Mucosa of stomach (tissue), 1 donor: Measurements from ENCODE around the gene LZTS3.
"Not testable (repeated sequence)": the region's sequence is repeated elsewhere in the genome, so short reads cannot be mapped to it uniquely, and the experiment has no call there.

Source experiments
- H3K27me3 ChIP-seq: one replicate; pipeline ENCODE4 v1.7.0; 2013; ENCODE audit warnings: mild to moderate bottlenecking, low read length; ENCODE audit not compliant: control insufficient read depth, insufficient read depth
- H3K36me3 ChIP-seq: one replicate; pipeline ENCODE4 v1.7.0; 2013; ENCODE audit warnings: low read length; ENCODE audit not compliant: control insufficient read depth, insufficient read depth
- H3K4me1 ChIP-seq: one replicate; pipeline ENCODE4 v1.7.0; 2013; ENCODE audit warnings: mild to moderate bottlenecking, low read length; ENCODE audit not compliant: control insufficient read depth, insufficient read depth
- H3K4me3 ChIP-seq: one replicate; pipeline ENCODE4 v1.7.0; 2013; ENCODE audit warnings: low read length
- H3K9ac ChIP-seq: one replicate; pipeline ENCODE4 v1.7.0; 2013; ENCODE audit warnings: mild to moderate bottlenecking, low read length, moderate library complexity
- H3K9me3 ChIP-seq: one replicate; pipeline ENCODE4 v1.7.0; 2013; ENCODE audit warnings: mild to moderate bottlenecking, low read length, moderate library complexity; ENCODE audit not compliant: control insufficient read depth
- donor health status: Pancreatic carcinoma.

The LZTS3 gene

DNA sequence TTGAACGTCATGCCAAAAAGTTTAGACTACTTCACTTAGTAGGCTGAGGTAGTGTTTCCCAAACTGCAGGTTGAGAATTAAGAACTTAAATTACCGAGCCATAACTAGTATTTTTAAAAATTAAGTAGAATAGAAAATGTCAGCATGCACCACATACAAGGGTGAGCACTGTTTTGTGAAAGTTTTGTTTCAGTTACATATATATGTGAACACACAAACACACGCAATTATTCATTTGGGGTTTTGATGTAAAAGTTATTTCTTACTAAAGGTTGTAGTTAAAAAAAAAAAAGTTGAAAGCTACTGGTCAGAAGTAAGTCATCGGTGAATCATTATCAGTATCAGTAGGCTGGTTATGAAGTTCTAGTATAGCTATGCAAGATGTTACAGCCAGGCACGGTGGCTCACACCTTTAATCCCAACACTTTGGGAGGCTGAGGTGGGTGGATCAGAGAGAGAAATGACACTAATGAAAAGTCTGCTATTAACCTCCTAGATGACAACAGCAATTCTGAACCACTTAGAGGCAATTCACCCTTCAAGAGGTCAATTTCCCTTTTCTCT lies 37.8 kb downstream of the LZTS3 start:
- no peaks in the 10 kb centered on the region for H3K36me3 ChIP-seq
- H3K4me1 ChIP-seq, result no peaks in the 10 kb centered on the region
- H3K9me3 ChIP-seq, result no peaks in the 10 kb centered on the region
- no peak overlapping the region for H3K4me3 ChIP-seq
- H3K9ac ChIP-seq, result no peak overlapping the region
- no peaks in the 10 kb centered on the region for H3K27me3 ChIP-seq

DNA sequence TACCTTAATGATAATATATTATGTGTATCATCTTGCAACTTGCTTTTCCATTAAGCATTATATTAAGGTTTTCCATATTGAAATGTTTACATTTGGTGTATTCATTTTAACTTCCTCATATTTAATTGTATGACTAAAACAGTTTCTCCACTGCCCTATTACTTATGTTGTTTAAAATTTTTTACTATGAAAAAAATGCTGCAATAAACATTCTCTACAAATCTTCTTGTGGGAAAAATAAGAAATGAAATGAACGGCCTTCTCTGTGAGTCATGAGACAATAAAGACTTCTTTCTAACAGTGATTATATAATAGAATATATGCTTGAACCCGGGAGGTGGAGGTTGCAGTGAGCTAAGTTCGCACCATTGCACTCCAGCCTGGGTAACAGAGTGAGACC lies 39.2 kb downstream of the LZTS3 start:
- no peak overlapping the region for H3K4me3 ChIP-seq
- no peaks in the 10 kb centered on the region for H3K9me3 ChIP-seq
- no peaks in the 10 kb centered on the region for H3K36me3 ChIP-seq
- no peaks in the 10 kb centered on the region for H3K27me3 ChIP-seq
- H3K4me1 ChIP-seq, result no peaks in the 10 kb centered on the region
- no peak overlapping the region for H3K9ac ChIP-seq

DNA sequence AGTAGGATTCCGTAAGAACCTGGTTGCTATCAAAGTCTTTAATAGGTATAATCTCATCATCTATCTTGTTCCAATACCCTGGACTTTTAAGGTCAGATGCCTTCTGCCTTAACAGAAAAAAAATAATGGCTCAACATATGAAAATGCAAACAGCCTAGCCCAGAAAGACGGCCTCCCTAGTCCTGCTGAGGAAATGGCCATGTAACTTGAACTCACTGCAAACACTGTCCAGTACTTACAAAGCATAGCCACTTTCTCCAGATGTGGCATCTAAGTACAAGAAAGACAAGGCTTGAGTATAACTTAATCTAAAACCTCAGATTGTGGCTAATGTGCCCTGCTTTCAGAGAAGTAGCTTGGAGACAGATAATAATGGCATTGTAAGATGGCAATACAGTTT lies 40.2 kb downstream of the LZTS3 start:
- no peaks in the 10 kb centered on the region for H3K9me3 ChIP-seq
- no peak overlapping the region for H3K9ac ChIP-seq
- H3K4me1 ChIP-seq, result no peaks in the 10 kb centered on the region
- H3K4me3 ChIP-seq, result no peak overlapping the region
- H3K36me3 ChIP-seq, result no peaks in the 10 kb centered on the region
- H3K27me3 ChIP-seq, result no peaks in the 10 kb centered on the region

DNA sequence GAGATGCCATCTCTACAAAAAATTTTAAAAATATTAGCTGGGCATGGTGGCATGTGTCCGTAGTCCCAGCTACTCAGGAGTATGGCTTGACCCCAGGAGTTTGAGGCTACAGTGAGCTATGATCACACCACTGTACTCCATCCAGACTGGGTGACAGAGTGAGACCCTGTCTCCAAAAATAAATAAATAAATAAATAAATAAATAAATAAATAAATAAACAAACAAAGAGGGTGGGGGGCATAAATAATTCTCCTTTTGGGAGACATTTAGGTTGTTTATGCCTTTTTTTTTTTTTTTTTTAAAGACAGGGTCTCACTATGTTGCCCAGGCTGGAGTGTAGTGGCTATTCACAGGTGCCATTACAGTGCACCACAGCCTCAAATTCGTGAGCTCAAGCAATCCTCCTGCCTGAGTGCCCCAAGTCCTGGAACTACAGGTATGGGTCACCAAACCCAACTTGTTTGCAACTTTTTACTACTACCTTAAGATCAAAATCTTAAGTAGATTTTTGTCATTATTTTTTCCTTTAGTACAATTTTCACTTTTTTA lies 43.2 kb downstream of the LZTS3 start:
- Histone ChIP-seq H3K9me3 (no peaks in the 10 kb centered on the region), H3K27me3 (no peaks in the 10 kb centered on the region), H3K9ac (no peak overlapping the region), H3K36me3 (no peaks in the 10 kb centered on the region), H3K4me1 (no peaks in the 10 kb centered on the region), H3K4me3 (no peak overlapping the region)

DNA sequence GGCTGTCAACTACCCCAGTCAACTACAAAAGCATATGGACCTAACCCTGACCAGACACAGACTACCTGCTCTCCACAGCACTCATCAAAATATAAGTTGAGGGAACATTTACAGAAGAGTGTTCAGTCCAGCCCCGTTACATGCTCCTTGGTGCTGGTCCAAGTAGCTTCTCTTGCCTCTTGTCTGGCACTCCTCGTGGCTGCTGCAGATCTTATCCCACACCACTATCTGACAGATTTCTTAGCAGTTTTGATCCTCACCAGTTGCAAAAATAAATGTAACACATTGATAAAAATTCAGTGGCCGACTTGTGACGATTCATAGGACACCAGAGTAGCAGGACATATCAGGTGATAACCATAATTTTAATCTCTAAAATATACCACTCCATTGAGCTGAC lies 44.3 kb downstream of the LZTS3 start:
- H3K4me3 ChIP-seq, result no peak overlapping the region
- no peaks in the 10 kb centered on the region for H3K27me3 ChIP-seq
- H3K9ac ChIP-seq, result no peak overlapping the region
- H3K36me3 ChIP-seq, result no peaks in the 10 kb centered on the region
- H3K9me3 ChIP-seq, result no peaks in the 10 kb centered on the region
- no peaks in the 10 kb centered on the region for H3K4me1 ChIP-seq

GRCh38 chr20:3128275-3128984 lies 44.9 kb downstream of the LZTS3 start:
- no peaks in the 10 kb centered on the region for H3K27me3 ChIP-seq
- H3K9me3 ChIP-seq, result no peaks in the 10 kb centered on the region
- H3K4me3 ChIP-seq, result no peak overlapping the region
- H3K4me1 ChIP-seq, result no peaks in the 10 kb centered on the region
- H3K9ac ChIP-seq, result no peak overlapping the region
- no peaks in the 10 kb centered on the region for H3K36me3 ChIP-seq

DNA sequence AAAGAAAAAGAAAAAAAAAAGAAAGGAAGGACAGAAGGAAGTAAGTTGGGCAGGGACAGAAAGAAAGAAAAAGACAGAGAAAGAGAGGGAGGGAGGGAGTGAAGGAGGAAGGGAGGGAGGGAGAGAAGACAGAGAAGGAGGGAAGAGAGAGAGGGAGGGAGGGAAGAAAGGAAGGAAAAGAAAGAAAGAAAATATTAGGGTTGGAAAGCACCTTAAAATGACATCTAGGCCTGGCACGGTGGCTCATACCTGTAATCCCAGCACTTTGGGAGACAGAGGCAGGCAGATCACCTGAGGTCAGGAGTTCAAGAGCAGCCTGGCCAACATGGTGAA lies 46.9 kb downstream of the LZTS3 start:
- Histone ChIP-seq H3K9ac (no peak overlapping the region), H3K4me1 (no peaks in the 10 kb centered on the region), H3K27me3 (no peaks in the 10 kb centered on the region), H3K9me3 (no peaks in the 10 kb centered on the region), H3K36me3 (no peaks in the 10 kb centered on the region), H3K4me3 (no peak overlapping the region)

GRCh38 chr20:3125776-3126526 lies 47.4 kb downstream of the LZTS3 start:
- H3K4me1 ChIP-seq, H3K36me3 ChIP-seq, H3K27me3 ChIP-seq, H3K9me3 ChIP-seq, H3K9ac ChIP-seq, H3K4me3 ChIP-seq: not testable (repeated sequence)

DNA sequence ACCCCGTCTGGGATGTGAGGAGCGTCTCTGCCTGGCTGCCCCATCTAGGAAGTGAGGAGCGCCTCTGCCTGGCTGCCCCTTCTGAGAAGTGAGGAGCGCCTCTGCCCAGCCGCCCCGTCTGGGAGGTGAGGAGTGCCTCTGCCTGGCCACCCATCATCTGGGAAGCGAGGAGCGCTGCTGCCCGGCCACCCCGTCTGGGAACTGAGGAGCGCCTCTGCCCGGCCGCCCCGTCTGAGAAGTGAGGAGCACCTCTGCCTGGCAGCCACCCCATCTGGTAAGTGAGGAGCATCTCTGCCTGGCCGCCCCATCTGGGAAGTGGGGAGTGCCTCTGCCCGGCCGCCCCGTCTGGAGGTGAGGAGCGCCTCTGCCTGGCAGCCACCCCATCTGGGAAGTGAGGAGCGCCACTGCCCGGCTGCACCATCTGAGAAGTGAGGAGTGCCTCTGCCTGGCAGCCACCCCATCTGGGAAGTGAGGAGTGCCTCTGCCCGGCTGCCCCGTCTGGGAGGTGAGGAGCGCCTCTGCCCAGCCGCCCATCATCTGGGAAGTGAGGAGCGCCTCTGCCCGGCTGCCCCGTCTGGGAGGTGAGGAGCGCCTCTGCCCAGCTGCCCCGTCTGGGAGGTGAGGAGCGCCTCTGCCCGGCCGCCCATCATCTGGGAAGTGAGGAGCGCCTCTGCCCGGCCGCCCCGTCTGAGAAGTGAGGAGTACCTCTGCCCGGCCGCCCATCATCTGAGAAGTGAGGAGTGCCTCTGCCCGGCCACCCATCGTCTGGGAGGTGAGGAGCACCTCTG lies 48.4 kb downstream of the LZTS3 start:
- H3K9me3 ChIP-seq, H3K4me3 ChIP-seq, H3K9ac ChIP-seq, H3K27me3 ChIP-seq, H3K4me1 ChIP-seq, H3K36me3 ChIP-seq: not testable (repeated sequence)

DNA sequence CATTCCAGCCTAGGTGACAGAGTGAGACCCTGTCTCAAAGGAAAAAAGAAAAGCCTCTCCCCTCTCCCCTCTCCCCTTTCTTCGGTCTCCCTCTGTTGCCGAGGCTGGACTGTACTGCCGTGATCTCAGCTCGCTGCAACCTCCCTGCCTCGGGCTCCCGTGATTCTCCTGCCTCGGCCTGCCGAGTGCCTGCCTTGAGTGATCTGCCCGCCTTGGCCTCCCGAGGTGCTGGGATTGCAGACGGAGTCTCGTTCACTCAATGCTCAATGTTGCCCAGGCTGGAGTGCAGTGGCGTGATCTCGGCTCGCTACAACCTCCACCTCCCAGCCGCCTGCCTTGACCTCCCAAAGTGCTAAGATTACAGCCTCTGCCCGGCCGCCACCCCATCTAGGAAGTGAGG lies 49.2 kb downstream of the LZTS3 start:
- not testable (repeated sequence) for H3K4me1 ChIP-seq, H3K4me3 ChIP-seq, H3K9me3 ChIP-seq, H3K9ac ChIP-seq, H3K36me3 ChIP-seq, H3K27me3 ChIP-seq

- Histone ChIP-seq H3K4me3 (no peak overlapping the region), H3K36me3 (no peaks in the 10 kb centered on the region), H3K4me1 (no peaks in the 10 kb centered on the region), H3K9ac (no peak overlapping the region), H3K27me3 (no peaks in the 10 kb centered on the region), H3K9me3 (no peaks in the 10 kb centered on the region)
Observed at GRCh38 chr20:3123542-3123941, 49.8 kb downstream of the LZTS3 start.
